K562 (cell line): Measurements from ENCODE around the gene RNGTT. TPM values are rescaled to one million over a fixed set of nuclear protein-coding genes. Genes with fewer than 3 reads are reported as not detected.
A peak's percentile ranks its signal among the peaks of the same experiment; 100 is the strongest.

ENCODE experiments used
- CBX3 ChIP-seq, 2 experiments: IDR thresholded peaks; 1 replicate in 1 of 2; 2 replicates in 1 of 2; pipeline ENCODE4 v1.6.1; 2012; ENCODE audit warnings: inconsistent platforms in 2 of 2, low read length in 2 of 2, borderline replicate concordance in 1 of 2, control low read depth in 1 of 2
- CHD4 ChIP-seq: fragments of 200-600 bp; sonication (generic); IDR thresholded peaks from 3 replicates; pipeline ENCODE4 v1.6.1; 2012; ENCODE audit warnings: low read depth, mild to moderate bottlenecking, mixed read lengths, low read length, inconsistent platforms; ENCODE audit not compliant: insufficient read depth, insufficient replicate concordance, poor library complexity, severe bottlenecking
- HCFC1 ChIP-seq: IDR thresholded peaks from 2 replicates; pipeline ENCODE4 v1.6.1; 2012; ENCODE audit warnings: low read depth, low read length, improper control_type of control experiment
- MAFG ChIP-seq: fragments of 450-650 bp; conservative IDR thresholded peaks from 2 replicates; pipeline ENCODE4 v1.6.1; 2016; ENCODE audit warnings: missing genetic modification characterization, missing compliant biosample characterization
- NRF1 ChIP-seq, 2 experiments: fragments of 450-650 bp; IDR thresholded peaks in 1 of 2; conservative IDR thresholded peaks in 1 of 2; 2 replicates each; pipeline ENCODE4 v1.6.1; 2014; ENCODE audit warnings: mild to moderate bottlenecking in 2 of 2
- POU5F1 ChIP-seq: fragments of 150-350 bp; IDR thresholded peaks from 2 replicates; pipeline ENCODE4 v1.6.1; 2014; ENCODE audit warnings: borderline replicate concordance, low read length, low read depth, mild to moderate bottlenecking; ENCODE audit not compliant: partially characterized antibody
- RAD21 ChIP-seq, 2 experiments: fragments of 250-450 bp in 1 of 2; fragments of 450-650 bp in 1 of 2; sonication (Bioruptor Pico) in 1 of 2; formaldehyde crosslinking in 1 of 2; IDR thresholded peaks in 1 of 2; conservative IDR thresholded peaks in 1 of 2; 2 replicates each; pipeline versions ENCODE4 v1.4.0 to v1.8.0; 2020 to 2022; ENCODE audit warnings: mild to moderate bottlenecking in 2 of 2, moderate library complexity in 1 of 2
- SAFB ChIP-seq: fragments of 200-400 bp; formaldehyde crosslinking; IDR thresholded peaks from 2 replicates; pipeline ENCODE4 v1.6.1; 2017; ENCODE audit warnings: low read depth, low read length, borderline replicate concordance
- SMARCA4 ChIP-seq: fragments of 450-650 bp; IDR thresholded peaks from 2 replicates; pipeline ENCODE4 v1.6.1; 2016
- SMC3 ChIP-seq: conservative IDR thresholded peaks from 2 replicates; pipeline ENCODE4 v1.6.1; 2011; ENCODE audit warnings: low read depth, low read length, improper control_type of control experiment; ENCODE audit not compliant: insufficient read depth
- SNIP1 ChIP-seq: fragments of 450-650 bp; IDR thresholded peaks from 2 replicates; pipeline ENCODE4 v1.7.1; 2017; ENCODE audit warnings: low read depth, mild to moderate bottlenecking
- TRIM28 ChIP-seq: fragments of 450-650 bp; IDR thresholded peaks from 2 replicates; pipeline ENCODE4 v1.6.1; 2017
- ZNF316 ChIP-seq: fragments of 450-650 bp; IDR thresholded peaks from 2 replicates; pipeline ENCODE4 v1.6.1; 2016
- polyA plus RNA-seq, 8 experiments: library from polyadenylated mRNA; depleted of rRNA in 4 of 8; stranded (reverse) in 5 of 8; unstranded in 3 of 8; fragments of >200 nt; fragmentation: Nextera tagmentation in 2 of 8; fragmentation: Illumina TruSeq in 1 of 8; extraction: Ambion mirVana in 2 of 8; extraction: Trizol in 1 of 8; gene quantifications; 2 replicates each; pipeline versions ENCODE4 v1.2.1 to v1.2.3, GENCODE V29; 2011 to 2014; ENCODE audit warnings: inconsistent platforms in 1 of 8, missing spikeins in 1 of 8
- total RNA-seq, 7 experiments: library from RNA; depleted of rRNA in 6 of 7; stranded (reverse); fragments of >200 nt in 6 of 7; fragmentation: Illumina TruSeq in 2 of 7; extraction: Trizol in 2 of 7; gene quantifications; 2 replicates each; pipeline versions ENCODE4 v1.2.1 to v1.2.3, GENCODE V29; 2011 to 2021; ENCODE audit warnings: low replicate concordance in 1 of 7
- TF ChIP-seq, protein P1 (sequence below), 2 experiments: fragments of 450-650 bp; formaldehyde crosslinking in 1 of 2; IDR thresholded peaks; 2 replicates each; pipeline versions ENCODE4 v1.4.0 to v1.6.1; 2014 to 2020; ENCODE audit warnings: mild to moderate bottlenecking in 2 of 2, borderline replicate concordance in 1 of 2, low read depth in 1 of 2
- TF ChIP-seq, protein P2 (sequence below): sonication (generic); formaldehyde crosslinking; IDR thresholded peaks from 2 replicates; pipeline ENCODE4 v1.8.0; 2022; ENCODE audit warnings: mild to moderate bottlenecking, low read depth, missing genetic modification reagents
- TF ChIP-seq, protein P3 (sequence below): sonication (generic); formaldehyde crosslinking; IDR thresholded peaks from 2 replicates; pipeline ENCODE4 v1.8.0; 2022; ENCODE audit warnings: mild to moderate bottlenecking, missing genetic modification reagents

The RNGTT gene
- total and polyA plus RNA-seq, 9 of the 15 experiments (the other 6 are each of a cell fraction or from before 2014, with no cell fraction given), result 6.1 to 31.7 (median 19.5) TPM

- TF ChIP-seq, protein P1, sequence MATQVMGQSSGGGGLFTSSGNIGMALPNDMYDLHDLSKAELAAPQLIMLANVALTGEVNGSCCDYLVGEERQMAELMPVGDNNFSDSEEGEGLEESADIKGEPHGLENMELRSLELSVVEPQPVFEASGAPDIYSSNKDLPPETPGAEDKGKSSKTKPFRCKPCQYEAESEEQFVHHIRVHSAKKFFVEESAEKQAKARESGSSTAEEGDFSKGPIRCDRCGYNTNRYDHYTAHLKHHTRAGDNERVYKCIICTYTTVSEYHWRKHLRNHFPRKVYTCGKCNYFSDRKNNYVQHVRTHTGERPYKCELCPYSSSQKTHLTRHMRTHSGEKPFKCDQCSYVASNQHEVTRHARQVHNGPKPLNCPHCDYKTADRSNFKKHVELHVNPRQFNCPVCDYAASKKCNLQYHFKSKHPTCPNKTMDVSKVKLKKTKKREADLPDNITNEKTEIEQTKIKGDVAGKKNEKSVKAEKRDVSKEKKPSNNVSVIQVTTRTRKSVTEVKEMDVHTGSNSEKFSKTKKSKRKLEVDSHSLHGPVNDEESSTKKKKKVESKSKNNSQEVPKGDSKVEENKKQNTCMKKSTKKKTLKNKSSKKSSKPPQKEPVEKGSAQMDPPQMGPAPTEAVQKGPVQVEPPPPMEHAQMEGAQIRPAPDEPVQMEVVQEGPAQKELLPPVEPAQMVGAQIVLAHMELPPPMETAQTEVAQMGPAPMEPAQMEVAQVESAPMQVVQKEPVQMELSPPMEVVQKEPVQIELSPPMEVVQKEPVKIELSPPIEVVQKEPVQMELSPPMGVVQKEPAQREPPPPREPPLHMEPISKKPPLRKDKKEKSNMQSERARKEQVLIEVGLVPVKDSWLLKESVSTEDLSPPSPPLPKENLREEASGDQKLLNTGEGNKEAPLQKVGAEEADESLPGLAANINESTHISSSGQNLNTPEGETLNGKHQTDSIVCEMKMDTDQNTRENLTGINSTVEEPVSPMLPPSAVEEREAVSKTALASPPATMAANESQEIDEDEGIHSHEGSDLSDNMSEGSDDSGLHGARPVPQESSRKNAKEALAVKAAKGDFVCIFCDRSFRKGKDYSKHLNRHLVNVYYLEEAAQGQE (IDR thresholded peaks at IDR 0.05; ENCODE audit: borderline replicate concordance), result peak; percentile 29; the same call in 1 of the 2 replicates
- TF ChIP-seq, protein P1 (CRISPR knock-in tag; IDR thresholded peaks at IDR 0.05; ENCODE audit: low read depth), result no peak
- TF ChIP-seq ZNF316 (peak; percentile 16; the same call in 1 of the 2 replicates), MAFG (tag) (no peak), CBX3 (IDR thresholded peaks at IDR 0.05; ENCODE audit: borderline replicate concordance in 1 of 2, low read length in 2 of 2) (peak in 1 of 2 experiments; percentile 71; a peak in 1 of 3 replicates), SMC3 (peak; percentile 37; the same call in 1 of the 2 replicates), SAFB (no peak), SMARCA4 (no peak), CHD4 (no peak), RAD21 (CRISPR knock-in tag; conservative IDR thresholded peaks at IDR 0.05 in 1 of 2, IDR thresholded peaks at IDR 0.05 in 1 of 2) (peak; percentile 58 to 70), TRIM28 (peak; percentile 39; the same call in 1 of the 2 replicates), NRF1 (conservative IDR thresholded peaks at IDR 0.05 in 1 of 2, IDR thresholded peaks at IDR 0.05 in 1 of 2) (no peak), HCFC1 (no peak), POU5F1 (no peak), SNIP1 (no peak)
- TF ChIP-seq, protein P2, sequence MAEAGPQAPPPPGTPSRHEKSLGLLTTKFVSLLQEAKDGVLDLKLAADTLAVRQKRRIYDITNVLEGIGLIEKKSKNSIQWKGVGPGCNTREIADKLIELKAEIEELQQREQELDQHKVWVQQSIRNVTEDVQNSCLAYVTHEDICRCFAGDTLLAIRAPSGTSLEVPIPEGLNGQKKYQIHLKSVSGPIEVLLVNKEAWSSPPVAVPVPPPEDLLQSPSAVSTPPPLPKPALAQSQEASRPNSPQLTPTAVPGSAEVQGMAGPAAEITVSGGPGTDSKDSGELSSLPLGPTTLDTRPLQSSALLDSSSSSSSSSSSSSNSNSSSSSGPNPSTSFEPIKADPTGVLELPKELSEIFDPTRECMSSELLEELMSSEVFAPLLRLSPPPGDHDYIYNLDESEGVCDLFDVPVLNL (CRISPR knock-in tag), result no peak
- TF ChIP-seq, protein P3, sequence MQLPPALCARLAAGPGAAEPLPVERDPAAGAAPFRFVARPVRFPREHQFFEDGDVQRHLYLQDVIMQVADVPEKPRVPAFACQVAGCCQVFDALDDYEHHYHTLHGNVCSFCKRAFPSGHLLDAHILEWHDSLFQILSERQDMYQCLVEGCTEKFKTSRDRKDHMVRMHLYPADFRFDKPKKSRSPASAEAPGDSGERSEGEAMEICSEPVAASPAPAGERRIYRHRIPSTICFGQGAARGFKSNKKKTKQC, result no peak
Observed at GRCh38 chr6:88780714-88781389, 182.6 kb downstream of the RNGTT start (continued).
